Endothelial cell of umbilical vein (primary cell): Measurements from ENCODE around the gene FAM234B. TPM values are rescaled to one million over a fixed set of nuclear protein-coding genes. Genes with fewer than 3 reads are reported as not detected.

Experiments
- BruUV-seq: library from RNA; stranded (reverse); fragments of 400-500 nt; replicated peaks from 2 replicates; lab custom pipeline; 2021; lab: Mats Ljungman, UMichigan
- CTCF ChIA-PET: fragments of 300-600, 350-600 bp; sonication (Branson Sonifier 250); formaldehyde crosslinking; loops from one replicate; lab custom pipeline; 2021; ENCODE audit warnings: antibody characterized with exemption, inconsistent platforms; lab: Charles Lee
- POLR2A ChIA-PET: fragments of 300-600, 350-600 bp; sonication (Branson Sonifier 250); formaldehyde crosslinking; loops from one replicate; lab custom pipeline; 2021; ENCODE audit warnings: antibody characterized with exemption, inconsistent platforms; lab: Charles Lee
- DNase-seq: peaks from one replicate; pipeline ENCODE4 v3.0.0-alpha.2; 2011; ENCODE audit warnings: low read depth, low spot score
- FAIRE-seq: peaks from 2 replicates; lab custom pipeline; 2011; peaks lifted over from hg19 to GRCh38; lab: Jason Lieb, UNC
- H2AFZ ChIP-seq: 2 replicates; pipeline ENCODE4 v1.6.0; 2012; ENCODE audit warnings: low read depth, low read length, control low read depth, inconsistent platforms
- H3K27ac ChIP-seq: 2 replicates; pipeline ENCODE4 v1.5.1; 2011; ENCODE audit warnings: low read depth, mild to moderate bottlenecking, control low read depth, low read length, moderate library complexity; ENCODE audit not compliant: insufficient read depth
- H3K27me3 ChIP-seq, 2 experiments: 2 replicates each; pipeline versions ENCODE4 v1.6.0 to v1.6.1; 2011; ENCODE audit warnings: low read length in 2 of 2, mixed read lengths in 1 of 2; ENCODE audit not compliant: control insufficient read depth in 2 of 2, insufficient read depth in 2 of 2
- H3K36me3 ChIP-seq, 2 experiments: 2 replicates in 1 of 2; 3 replicates in 1 of 2; pipeline ENCODE4 v1.5.1; 2011; ENCODE audit warnings: low read length in 2 of 2, mild to moderate bottlenecking in 1 of 2, moderate library complexity in 1 of 2; ENCODE audit not compliant: control insufficient read depth in 2 of 2, insufficient read depth in 2 of 2; ENCODE audit errors: extremely low read depth in 1 of 2
- H3K4me1 ChIP-seq: 3 replicates; pipeline ENCODE4 v1.5.1; 2011; ENCODE audit warnings: mild to moderate bottlenecking, low read length; ENCODE audit not compliant: control insufficient read depth, insufficient read depth; ENCODE audit errors: extremely low read depth
- H3K4me2 ChIP-seq: 2 replicates; pipeline ENCODE4 v1.6.1; 2011; ENCODE audit warnings: low read length, control low read depth, mixed read lengths; ENCODE audit not compliant: insufficient read depth
- H3K4me3 ChIP-seq, 3 experiments: fragments of 200-600 bp in 1 of 3; sonication (generic), shearing (Covaris generic) in 1 of 3; replicated peaks in 1 of 3; 2 replicates each; pipeline ENCODE4 v1.5.1; 2011 to 2016; ENCODE audit warnings: control low read depth in 3 of 3, low read length in 3 of 3, mild to moderate bottlenecking in 2 of 3, inconsistent platforms in 1 of 3, low read depth in 1 of 3, moderate library complexity in 1 of 3; ENCODE audit not compliant: insufficient read depth in 1 of 3
- H3K79me2 ChIP-seq: 2 replicates; pipeline ENCODE4 v1.6.0; 2012; ENCODE audit warnings: low read length, inconsistent platforms; ENCODE audit not compliant: control insufficient read depth, insufficient read depth
- H3K9ac ChIP-seq: replicated peaks from 2 replicates; pipeline ENCODE3; 2011; ENCODE audit warnings: low read length, control low read depth; ENCODE audit not compliant: insufficient read depth; ENCODE audit errors: extremely low read depth
- H3K9me1 ChIP-seq: replicated peaks from 3 replicates; pipeline ENCODE4 v1.6.0; 2011; ENCODE audit warnings: mild to moderate bottlenecking, low read length; ENCODE audit not compliant: control insufficient read depth, insufficient read depth; ENCODE audit errors: extremely low read depth
- H3K9me3 ChIP-seq: replicated peaks from 2 replicates; pipeline ENCODE4 v1.5.1; 2012; ENCODE audit warnings: low read length, inconsistent platforms; ENCODE audit not compliant: control insufficient read depth, insufficient read depth
- H4K20me1 ChIP-seq: replicated peaks from 2 replicates; pipeline ENCODE3; 2011; ENCODE audit warnings: mild to moderate bottlenecking, low read length; ENCODE audit not compliant: control insufficient read depth, insufficient read depth; ENCODE audit errors: extremely low read depth
- EZH2 ChIP-seq: IDR thresholded peaks from 2 replicates; pipeline ENCODE4 v1.6.1; 2012; ENCODE audit warnings: borderline replicate concordance, low read depth, mild to moderate bottlenecking, moderate library complexity, low read length, inconsistent platforms; ENCODE audit not compliant: severe bottlenecking
- FOS ChIP-seq: IDR thresholded peaks from 2 replicates; pipeline ENCODE4 v1.6.1; 2011; ENCODE audit warnings: mild to moderate bottlenecking, low read length, moderate library complexity, borderline replicate concordance; ENCODE audit not compliant: insufficient read depth
- GATA2 ChIP-seq: IDR thresholded peaks from 2 replicates; pipeline ENCODE4 v1.7.0; 2011; ENCODE audit warnings: low read depth, mild to moderate bottlenecking, moderate library complexity, mixed read lengths, low read length; ENCODE audit not compliant: insufficient read length, insufficient read depth
- JUN ChIP-seq: IDR thresholded peaks from 2 replicates; pipeline ENCODE4 v1.6.1; 2011; ENCODE audit warnings: borderline replicate concordance, low read depth; ENCODE audit not compliant: insufficient read length, insufficient read depth
- MYC ChIP-seq: IDR thresholded peaks from one replicate; pipeline ENCODE4 v1.6.1; 2011; ENCODE audit warnings: mild to moderate bottlenecking, low read depth, low read length
- POLR2A ChIP-seq: IDR thresholded peaks from 2 replicates; pipeline ENCODE4 v1.6.1; 2012; ENCODE audit warnings: low read depth, mild to moderate bottlenecking, control low read depth, low read length
- POLR2AphosphoS5 ChIP-seq: IDR thresholded peaks from 2 replicates; pipeline ENCODE4 v1.6.1; 2012; ENCODE audit warnings: low read depth, mild to moderate bottlenecking, control low read depth, low read length, moderate library complexity; ENCODE audit not compliant: insufficient read depth
- dilution Hi-C: fragments of 300-500 bp; cut with MboI; formaldehyde crosslinking; loops from one replicate; pipeline ENCODE4 v1.15.0; 2019; ENCODE audit warnings: low sequenced_read_pairs; ENCODE audit not compliant: extremely low pct_ligation_motif_present
- intact Hi-C: fragments of 100-400 bp; cut with micrococcal nuclease; formaldehyde crosslinking; loops from one replicate; pipeline ENCODE4 v1.10.0; 2022
- polyA plus RNA-seq, 4 experiments: library from polyadenylated mRNA; depleted of rRNA in 3 of 4; stranded (reverse) in 3 of 4; unstranded in 1 of 4; fragments of >200 nt; gene quantifications; 2 replicates each; pipeline versions ENCODE4 v1.2.1 to v1.2.3, GENCODE V29; 2011 to 2012; ENCODE audit warnings: missing spikeins in 1 of 4
- total RNA-seq: library from RNA; stranded (reverse); gene quantifications from 2 replicates; pipeline ENCODE4 v1.2.3, GENCODE V29; 2021
- TF ChIP-seq, protein P1 (sequence below), 2 donors: IDR thresholded peaks; 1 replicate in 1 of 2; 2 replicates in 1 of 2; pipeline ENCODE4 v1.5.1; 2011; ENCODE audit warnings: low read length in 2 of 2, mild to moderate bottlenecking in 2 of 2, moderate library complexity in 2 of 2, control low read depth in 1 of 2, inconsistent platforms in 1 of 2, low read depth in 1 of 2; ENCODE audit not compliant: insufficient read depth in 1 of 2; ENCODE audit errors: extremely low read depth in 1 of 2
- TF ChIP-seq, protein P2 (sequence below): IDR thresholded peaks from 2 replicates; pipeline ENCODE4 v1.6.1; 2011; ENCODE audit not compliant: insufficient read depth, insufficient read length

FAM234B gene
- total and polyA plus RNA-seq, 2 donors (not counting 3 experiments of a cell fraction or from before 2014, with no cell fraction given), result 4.9 to 13.2 TPM

DNA sequence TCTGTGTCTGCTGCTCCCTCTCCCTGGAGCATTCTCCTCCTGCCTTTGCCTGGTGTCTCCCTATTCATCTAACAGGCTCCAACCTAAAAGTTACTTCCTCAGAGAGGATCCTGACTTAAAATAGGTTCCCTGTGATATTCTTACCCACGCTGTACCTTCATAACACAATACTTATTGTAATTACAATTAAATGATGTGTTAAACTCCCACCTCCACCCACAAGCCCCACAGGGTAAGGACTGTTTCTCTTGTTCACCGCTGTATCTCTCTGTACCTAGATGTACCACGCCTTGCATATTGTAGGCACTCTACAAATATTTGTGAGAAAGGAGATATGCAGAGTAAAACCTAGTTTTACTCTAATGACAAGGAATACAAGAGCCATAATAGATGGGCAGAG is 49.1 kb upstream of the FAM234B start:
- H3K27me3 ChIP-seq, result no peaks in the 10 kb centered on the region
- H3K4me1 ChIP-seq, result peaks cover 13% of the 10 kb centered on the region
- no peaks in the 10 kb centered on the region for H3K9me3 ChIP-seq
- intact Hi-C loops, result no loop called here
- peaks cover 9% of the 10 kb centered on the region for H3K79me2 ChIP-seq
- no peak overlapping the region for H3K27ac ChIP-seq
- FAIRE-seq (no peak), DNase-seq (no peak)
- ChIA-PET CTCF (interaction anchor here (0.6 to 5.3 kb wide), 3 partner anchors 9 to 217 kb away, joined by 3 to 23 read pairs (median 3); no protein-coding TSS in a partner anchor), POLR2A (no interaction called here)
- no peaks in the 10 kb centered on the region for H4K20me1 ChIP-seq
- no peaks in the 10 kb centered on the region for H3K36me3 ChIP-seq
- no peaks in the 10 kb centered on the region for H3K9me1 ChIP-seq
- H3K4me3 ChIP-seq, result no peak overlapping the region
- TF ChIP-seq EZH2 (no peak), MYC (no peak), JUN (no peak), POLR2A (no peak)
- TF ChIP-seq, protein P1, sequence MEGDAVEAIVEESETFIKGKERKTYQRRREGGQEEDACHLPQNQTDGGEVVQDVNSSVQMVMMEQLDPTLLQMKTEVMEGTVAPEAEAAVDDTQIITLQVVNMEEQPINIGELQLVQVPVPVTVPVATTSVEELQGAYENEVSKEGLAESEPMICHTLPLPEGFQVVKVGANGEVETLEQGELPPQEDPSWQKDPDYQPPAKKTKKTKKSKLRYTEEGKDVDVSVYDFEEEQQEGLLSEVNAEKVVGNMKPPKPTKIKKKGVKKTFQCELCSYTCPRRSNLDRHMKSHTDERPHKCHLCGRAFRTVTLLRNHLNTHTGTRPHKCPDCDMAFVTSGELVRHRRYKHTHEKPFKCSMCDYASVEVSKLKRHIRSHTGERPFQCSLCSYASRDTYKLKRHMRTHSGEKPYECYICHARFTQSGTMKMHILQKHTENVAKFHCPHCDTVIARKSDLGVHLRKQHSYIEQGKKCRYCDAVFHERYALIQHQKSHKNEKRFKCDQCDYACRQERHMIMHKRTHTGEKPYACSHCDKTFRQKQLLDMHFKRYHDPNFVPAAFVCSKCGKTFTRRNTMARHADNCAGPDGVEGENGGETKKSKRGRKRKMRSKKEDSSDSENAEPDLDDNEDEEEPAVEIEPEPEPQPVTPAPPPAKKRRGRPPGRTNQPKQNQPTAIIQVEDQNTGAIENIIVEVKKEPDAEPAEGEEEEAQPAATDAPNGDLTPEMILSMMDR (IDR thresholded peaks at IDR 0.05; ENCODE audit: extremely low read depth in 1 of 2, insufficient read depth in 1 of 2, low read depth in 1 of 2, low read length in 2 of 2), result no peak
- H3K9ac ChIP-seq, result no peak overlapping the region
- no TSS peak for BruUV-seq
- no peak overlapping the region for H3K4me2 ChIP-seq
- dilution Hi-C loops, result no loop called here
- no peak overlapping the region for H2AFZ ChIP-seq

DNA sequence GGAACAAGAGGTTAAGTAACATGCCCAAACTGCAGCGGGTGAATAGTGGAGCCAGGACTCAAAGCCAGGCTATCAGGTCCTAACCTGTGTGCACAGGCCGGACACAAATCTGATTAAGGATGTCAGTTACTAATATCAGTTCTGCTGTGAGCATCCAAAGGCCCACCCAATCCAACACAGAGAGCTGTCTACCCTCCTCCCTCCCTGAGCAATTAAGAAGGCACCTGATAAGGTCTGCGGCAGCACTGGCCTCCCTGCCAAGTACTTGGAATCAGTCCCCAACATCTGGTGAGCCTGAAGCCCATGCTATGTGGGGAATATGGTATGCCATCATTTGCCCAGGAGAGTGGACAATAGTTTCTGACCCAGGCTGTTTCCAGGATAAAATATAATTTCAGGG is 48.0 kb upstream of the FAM234B start:
- Histone ChIP-seq H4K20me1 (no peaks in the 10 kb centered on the region), H3K27ac (no peak overlapping the region), H3K4me1 (peaks cover 18% of the 10 kb centered on the region), H3K36me3 (no peaks in the 10 kb centered on the region), H3K4me2 (no peak overlapping the region), H3K9ac (no peak overlapping the region), H3K9me1 (no peaks in the 10 kb centered on the region), H3K79me2 (peaks cover 8% of the 10 kb centered on the region), H3K9me3 (no peaks in the 10 kb centered on the region), H3K27me3 (no peaks in the 10 kb centered on the region), H3K4me3 (no peak overlapping the region), H2AFZ (no peak overlapping the region)
- TF ChIP-seq MYC (no peak), EZH2 (no peak), POLR2A (no peak), GATA2 (no peak), FOS (no peak), JUN (no peak), POLR2AphosphoS5 (no peak)
- TF ChIP-seq, protein P1 (IDR thresholded peaks at IDR 0.05; ENCODE audit: extremely low read depth in 1 of 2, insufficient read depth in 1 of 2, low read depth in 1 of 2, low read length in 2 of 2), result no peak
- TF ChIP-seq, protein P2, sequence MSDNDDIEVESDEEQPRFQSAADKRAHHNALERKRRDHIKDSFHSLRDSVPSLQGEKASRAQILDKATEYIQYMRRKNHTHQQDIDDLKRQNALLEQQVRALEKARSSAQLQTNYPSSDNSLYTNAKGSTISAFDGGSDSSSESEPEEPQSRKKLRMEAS, result no peak
- intact Hi-C loops (no loop called here), dilution Hi-C loops (no loop called here)
- DNase-seq (no peak), FAIRE-seq (no peak)
- POLR2A ChIA-PET, result no interaction called here
- BruUV-seq, result no TSS peak
- CTCF ChIA-PET, result interaction anchor here (0.8 to 5.3 kb wide), 3 partner anchors 10 to 83 kb away, joined by 3 to 23 read pairs (median 3); no protein-coding TSS in a partner anchor
